ENCODE data around the gene MMP24OS.

The MMP24OS gene

DNA sequence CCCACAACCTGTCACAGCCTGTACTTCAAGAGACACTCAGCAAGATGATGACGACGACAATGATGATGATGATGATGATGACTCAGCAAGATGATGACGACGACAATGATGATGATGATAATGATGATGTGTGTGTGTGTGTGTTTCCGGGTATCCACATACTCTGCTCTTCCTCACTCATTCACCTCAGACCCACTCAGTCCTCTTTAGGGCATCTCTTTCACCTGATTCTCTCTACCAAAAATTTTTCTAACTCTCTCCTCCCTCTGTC, 7.8 kb upstream of the MMP24OS start:
- H3K4me1 ChIP-seq (ENCODE audit: control insufficient read depth in 5 of 5, insufficient read depth in 5 of 5, low read length in 5 of 5), result peaks cover 0 to 19% (median 18%) of the 10 kb centered on the region in 5 donors
- no peak overlapping the region for H3K27ac ChIP-seq (ENCODE audit: low read depth, low read length)
- peaks cover 0 to 6% (median 1%) of the 10 kb centered on the region in 5 donors for H3K36me3 ChIP-seq (ENCODE audit: control insufficient read depth in 5 of 5, insufficient read depth in 5 of 5, low read length in 5 of 5)
- H3K9ac ChIP-seq (ENCODE audit: low read length in 5 of 5), result no peak overlapping the region
- no peak overlapping the region for H3K4me3 ChIP-seq (ENCODE audit: low read depth in 1 of 5, low read length in 5 of 5)
- H3K9me3 ChIP-seq (ENCODE audit: control insufficient read depth in 5 of 5, low read length in 5 of 5), result no peaks in the 10 kb centered on the region
- peaks cover 0 to 9% (median 0%) of the 10 kb centered on the region in 5 donors for H3K27me3 ChIP-seq (ENCODE audit: control insufficient read depth in 5 of 5, insufficient read depth in 4 of 5, low read length in 5 of 5)

DNA sequence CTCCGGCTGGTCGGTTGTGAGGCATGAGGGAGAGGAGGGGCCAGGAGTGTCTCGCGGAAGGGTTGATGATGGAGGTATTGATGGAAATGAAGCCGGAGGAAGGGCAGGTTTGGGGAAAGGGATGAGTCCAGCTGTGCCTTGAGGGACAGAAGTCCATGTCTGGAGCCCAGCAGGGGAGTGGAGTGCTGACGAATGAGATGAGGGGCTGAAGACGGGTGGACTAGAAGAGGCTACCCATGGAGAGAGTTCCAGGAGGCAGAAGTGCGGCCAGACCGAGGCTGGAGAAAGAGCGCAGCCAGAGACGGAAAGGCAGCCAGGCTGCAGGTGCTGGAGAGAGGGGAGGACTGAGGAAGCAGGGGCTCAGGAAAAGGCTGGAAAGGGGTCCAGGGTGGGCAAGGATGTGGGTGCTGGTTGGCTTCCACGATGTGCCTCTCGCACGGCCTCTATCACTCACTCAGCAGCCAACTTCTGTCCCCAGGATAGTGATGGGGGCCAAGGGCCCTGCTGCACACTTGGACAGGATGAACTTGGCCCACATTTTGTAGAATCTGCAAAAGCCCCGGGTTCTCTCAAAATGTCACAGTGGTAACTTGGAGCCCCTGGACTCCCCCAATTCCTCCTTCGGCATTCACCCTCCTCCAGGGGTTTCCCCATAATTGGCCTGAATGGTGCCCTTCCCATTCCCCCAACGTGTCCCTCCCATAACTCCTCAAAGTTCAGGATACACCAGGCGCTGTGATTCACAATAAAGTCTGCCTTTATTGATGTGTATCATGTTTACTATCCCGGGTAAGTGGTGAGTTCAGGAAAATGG, 7.3 kb upstream of the MMP24OS start:
- H3K4me1 ChIP-seq (ENCODE audit: control insufficient read depth in 5 of 5, insufficient read depth in 5 of 5, low read length in 5 of 5), result peaks cover 0 to 19% (median 18%) of the 10 kb centered on the region in 5 donors

GRCh38 chr20:35284267-35284991, 6.5 kb upstream of the MMP24OS start, which contains the start of gene EIF6:
EIF6 (minus strand) TSS chr20:35284772; CDS start chr20:35284487, 285 bp downstream.
- Histone ChIP-seq H3K27me3 (ENCODE audit: control insufficient read depth in 5 of 5, insufficient read depth in 4 of 5, low read length in 5 of 5) (peaks cover 0 to 9% (median 0%) of the 10 kb centered on the region in 5 donors), H3K4me3 (ENCODE audit: low read depth in 1 of 5, low read length in 5 of 5) (peak within 1 kb of the TSS; percentile 84 to 94 (median 90)), H3K27ac (ENCODE audit: low read depth, low read length) (peak within 1 kb of the TSS; percentile 62), H3K9ac (ENCODE audit: low read length in 5 of 5) (peak within 1 kb of the TSS; percentile 89 to 97 (median 93)), H3K4me1 (ENCODE audit: control insufficient read depth in 5 of 5, insufficient read depth in 5 of 5, low read length in 5 of 5) (peaks cover 0 to 19% (median 18%) of the 10 kb centered on the region in 5 donors), H3K36me3 (ENCODE audit: control insufficient read depth in 5 of 5, insufficient read depth in 5 of 5, low read length in 5 of 5) (peaks cover 0 to 19% (median 14%) of the 10 kb centered on the region in 5 donors), H3K9me3 (ENCODE audit: control insufficient read depth in 5 of 5, low read length in 5 of 5) (no peaks in the 10 kb centered on the region)

More for the DNA sequence above, 7.3 kb upstream of the MMP24OS start:
- Histone ChIP-seq H3K27me3 (ENCODE audit: control insufficient read depth in 5 of 5, insufficient read depth in 4 of 5, low read length in 5 of 5) (peaks cover 0 to 9% (median 0%) of the 10 kb centered on the region in 5 donors), H3K4me3 (ENCODE audit: low read depth in 1 of 5, low read length in 5 of 5) (peak overlapping the region; percentile 84 to 94 (median 90)), H3K36me3 (ENCODE audit: control insufficient read depth in 5 of 5, insufficient read depth in 5 of 5, low read length in 5 of 5) (peaks cover 0 to 11% (median 6%) of the 10 kb centered on the region in 5 donors), H3K9ac (ENCODE audit: low read length in 5 of 5) (peak overlapping the region in 4 of 5 donors; percentile 91 to 97 (median 94)), H3K9me3 (ENCODE audit: control insufficient read depth in 5 of 5, low read length in 5 of 5) (no peaks in the 10 kb centered on the region), H3K27ac (ENCODE audit: low read depth, low read length) (peak overlapping the region; percentile 62)

GRCh38 chr20:35283441-35284266, 5.7 kb upstream of the MMP24OS start:
- H3K9me3 ChIP-seq (ENCODE audit: control insufficient read depth in 5 of 5, low read length in 5 of 5), result no peaks in the 10 kb centered on the region

DNA sequence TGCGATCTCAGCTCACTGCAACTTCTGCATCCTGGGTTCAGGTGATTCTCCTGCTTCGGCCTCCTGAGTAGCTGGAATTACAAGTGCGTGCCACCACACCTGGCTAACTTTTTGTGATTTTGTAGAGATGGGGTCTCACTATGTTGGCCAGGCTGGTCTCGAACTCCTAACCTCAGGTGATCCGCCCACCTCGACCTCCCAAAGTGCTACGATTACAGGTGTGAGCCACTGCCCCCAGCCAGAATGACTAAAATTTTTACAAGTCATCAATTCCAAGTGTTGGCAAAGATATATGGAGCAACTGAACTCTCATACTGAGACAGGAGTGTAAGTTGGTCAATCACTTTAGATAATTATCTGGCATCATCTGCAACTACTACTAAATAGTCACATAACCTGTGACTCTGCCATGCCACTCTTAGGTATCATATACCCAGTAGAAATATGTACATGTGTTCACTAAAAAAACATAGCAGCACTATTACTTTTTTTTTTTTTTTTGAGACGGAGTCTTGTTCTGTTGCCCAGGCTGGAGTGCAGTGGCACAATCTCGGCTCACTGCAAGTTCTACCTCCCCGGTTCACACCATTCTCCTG, 3.7 kb upstream of the MMP24OS start:
- H3K9me3 ChIP-seq (ENCODE audit: control insufficient read depth in 5 of 5, low read length in 5 of 5), result no peaks in the 10 kb centered on the region
- peaks cover 2 to 33% (median 30%) of the 10 kb centered on the region in 5 donors for H3K4me1 ChIP-seq (ENCODE audit: control insufficient read depth in 5 of 5, insufficient read depth in 5 of 5, low read length in 5 of 5)
- no peak overlapping the region for H3K9ac ChIP-seq (ENCODE audit: low read length in 5 of 5)
- H3K36me3 ChIP-seq (ENCODE audit: control insufficient read depth in 5 of 5, insufficient read depth in 5 of 5, low read length in 5 of 5), result peaks cover 0 to 28% (median 24%) of the 10 kb centered on the region in 5 donors
- H3K27me3 ChIP-seq (ENCODE audit: control insufficient read depth in 5 of 5, insufficient read depth in 4 of 5, low read length in 5 of 5), result no peaks in the 10 kb centered on the region
- H3K27ac ChIP-seq (ENCODE audit: low read depth, low read length), result no peak overlapping the region
- no peak overlapping the region for H3K4me3 ChIP-seq (ENCODE audit: low read depth in 1 of 5, low read length in 5 of 5)

More at GRCh38 chr20:35283441-35284266, 5.7 kb upstream of the MMP24OS start:
- H3K4me3 ChIP-seq (ENCODE audit: low read depth in 1 of 5, low read length in 5 of 5), result peak overlapping the region; percentile 67 to 93 (median 87)
- H3K9ac ChIP-seq (ENCODE audit: low read length in 5 of 5), result peak overlapping the region; percentile 89 to 97 (median 93)
- H3K27me3 ChIP-seq (ENCODE audit: control insufficient read depth in 5 of 5, insufficient read depth in 4 of 5, low read length in 5 of 5), result peaks cover 0 to 9% (median 0%) of the 10 kb centered on the region in 5 donors
- H3K27ac ChIP-seq (ENCODE audit: low read depth, low read length), result peak overlapping the region; percentile 62
- H3K36me3 ChIP-seq (ENCODE audit: control insufficient read depth in 5 of 5, insufficient read depth in 5 of 5, low read length in 5 of 5), result peaks cover 0 to 27% (median 22%) of the 10 kb centered on the region in 5 donors
- H3K4me1 ChIP-seq (ENCODE audit: control insufficient read depth in 5 of 5, insufficient read depth in 5 of 5, low read length in 5 of 5), result peaks cover 0 to 20% (median 18%) of the 10 kb centered on the region in 5 donors

GRCh38 chr20:35280523-35280922, 2.6 kb upstream of the MMP24OS start:
- Histone ChIP-seq H3K27me3 (ENCODE audit: control insufficient read depth in 5 of 5, insufficient read depth in 4 of 5, low read length in 5 of 5) (no peaks in the 10 kb centered on the region), H3K36me3 (ENCODE audit: control insufficient read depth in 5 of 5, insufficient read depth in 5 of 5, low read length in 5 of 5) (peaks cover 0 to 36% (median 31%) of the 10 kb centered on the region in 5 donors), H3K9me3 (ENCODE audit: control insufficient read depth in 5 of 5, low read length in 5 of 5) (no peaks in the 10 kb centered on the region), H3K27ac (ENCODE audit: low read depth, low read length) (no peak overlapping the region), H3K4me3 (ENCODE audit: low read depth in 1 of 5, low read length in 5 of 5) (no peak overlapping the region), H3K9ac (ENCODE audit: low read length in 5 of 5) (no peak overlapping the region), H3K4me1 (ENCODE audit: control insufficient read depth in 5 of 5, insufficient read depth in 5 of 5, low read length in 5 of 5) (peaks cover 2 to 44% (median 36%) of the 10 kb centered on the region in 5 donors)

DNA sequence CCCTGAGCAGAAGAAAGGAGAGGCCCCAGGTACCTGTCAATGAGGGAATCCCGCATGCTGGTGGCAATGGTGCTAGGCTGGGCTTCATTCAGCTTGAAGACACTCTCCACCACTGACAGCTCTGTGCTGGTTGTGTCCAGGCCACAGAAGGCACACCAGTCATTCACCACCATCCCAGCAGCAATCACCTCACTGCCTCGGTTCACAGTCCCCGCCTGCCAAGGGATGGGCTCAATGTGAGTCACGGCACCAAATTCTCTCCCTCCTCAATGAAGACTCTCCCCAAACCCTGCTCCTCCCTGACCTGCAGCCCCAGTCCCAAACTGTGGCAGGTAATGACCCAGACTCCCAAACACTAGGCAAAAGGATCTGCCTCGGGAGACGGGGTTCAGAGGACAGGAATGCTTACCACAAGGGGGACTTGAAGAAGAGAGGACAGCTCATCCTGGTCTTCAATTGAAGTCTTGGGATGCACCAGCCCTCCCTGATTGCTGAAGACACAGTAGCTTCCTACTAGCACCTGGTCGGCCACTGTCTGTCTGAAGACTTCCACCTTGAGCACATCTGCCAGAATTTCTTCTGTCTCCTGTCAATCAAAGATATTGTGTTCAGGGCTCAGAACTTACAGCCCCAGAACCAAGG, 1.7 kb upstream of the MMP24OS start:
- Histone ChIP-seq H3K27me3 (ENCODE audit: control insufficient read depth in 5 of 5, insufficient read depth in 4 of 5, low read length in 5 of 5) (no peaks in the 10 kb centered on the region), H3K9me3 (ENCODE audit: control insufficient read depth in 5 of 5, low read length in 5 of 5) (no peaks in the 10 kb centered on the region), H3K27ac (ENCODE audit: low read depth, low read length) (no peak overlapping the region), H3K4me1 (ENCODE audit: control insufficient read depth in 5 of 5, insufficient read depth in 5 of 5, low read length in 5 of 5) (peaks cover 2 to 45% (median 36%) of the 10 kb centered on the region in 5 donors), H3K4me3 (ENCODE audit: low read depth in 1 of 5, low read length in 5 of 5) (no peak overlapping the region), H3K36me3 (ENCODE audit: control insufficient read depth in 5 of 5, insufficient read depth in 5 of 5, low read length in 5 of 5) (peaks cover 0 to 41% (median 36%) of the 10 kb centered on the region in 5 donors), H3K9ac (ENCODE audit: low read length in 5 of 5) (no peak overlapping the region)

- Histone ChIP-seq H3K4me3 (ENCODE audit: low read depth in 1 of 5, low read length in 5 of 5) (no peak overlapping the region), H3K27me3 (ENCODE audit: control insufficient read depth in 5 of 5, insufficient read depth in 4 of 5, low read length in 5 of 5) (no peaks in the 10 kb centered on the region), H3K4me1 (ENCODE audit: control insufficient read depth in 5 of 5, insufficient read depth in 5 of 5, low read length in 5 of 5) (peaks cover 2 to 50% (median 36%) of the 10 kb centered on the region in 5 donors), H3K9me3 (ENCODE audit: control insufficient read depth in 5 of 5, low read length in 5 of 5) (no peaks in the 10 kb centered on the region), H3K9ac (ENCODE audit: low read length in 5 of 5) (no peak overlapping the region), H3K36me3 (ENCODE audit: control insufficient read depth in 5 of 5, insufficient read depth in 5 of 5, low read length in 5 of 5) (peaks cover 0 to 47% (median 42%) of the 10 kb centered on the region in 5 donors), H3K27ac (ENCODE audit: low read depth, low read length) (peak overlapping the region; percentile 87)
Observed at GRCh38 chr20:35279040-35279439, 1.1 kb upstream of the MMP24OS start.

GRCh38 chr20:35277127-35277526, 795 bp downstream of the MMP24OS start:
- Histone ChIP-seq H3K27me3 (ENCODE audit: control insufficient read depth in 5 of 5, insufficient read depth in 4 of 5, low read length in 5 of 5) (no peaks in the 10 kb centered on the region), H3K36me3 (ENCODE audit: control insufficient read depth in 5 of 5, insufficient read depth in 5 of 5, low read length in 5 of 5) (peaks cover 0 to 55% (median 45%) of the 10 kb centered on the region in 5 donors), H3K9me3 (ENCODE audit: control insufficient read depth in 5 of 5, low read length in 5 of 5) (no peaks in the 10 kb centered on the region), H3K4me1 (ENCODE audit: control insufficient read depth in 5 of 5, insufficient read depth in 5 of 5, low read length in 5 of 5) (peaks cover 2 to 57% (median 39%) of the 10 kb centered on the region in 5 donors), H3K9ac (ENCODE audit: low read length in 5 of 5) (peak overlapping the region; percentile 62 to 94 (median 94)), H3K4me3 (ENCODE audit: low read depth in 1 of 5, low read length in 5 of 5) (peak overlapping the region; percentile 76 to 89 (median 80)), H3K27ac (ENCODE audit: low read depth, low read length) (peak overlapping the region; percentile 87)
